Karpas-422 (cell line): Measurements from ENCODE around the gene ODAD3. TPM values are rescaled to one million over a fixed set of nuclear protein-coding genes. Genes with fewer than 3 reads are reported as not detected.
"Not testable (repeated sequence)": the region's sequence is repeated elsewhere in the genome, so short reads cannot be mapped to it uniquely, and the experiment has no call there.

ENCODE experiments used
- DNase-seq: peaks from one replicate; pipeline ENCODE4 v3.0.0-alpha.2; 2015
- H2AFZ ChIP-seq: fragments of 200-600 bp; sonication (generic); 2 replicates; pipeline ENCODE4 v1.6.1; 2014; ENCODE audit warnings: antibody characterized with exemption, low read length, mixed read lengths
- H3K27ac ChIP-seq: fragments of 200-600 bp; sonication (generic); 2 replicates; pipeline ENCODE4 v1.5.1; 2014; ENCODE audit warnings: mild to moderate bottlenecking, low read length, moderate library complexity
- H3K27me3 ChIP-seq: fragments of 200-600 bp; sonication (generic); 2 replicates; pipeline ENCODE4 v1.6.1; 2014; ENCODE audit warnings: low read length, mixed read lengths
- H3K36me3 ChIP-seq: fragments of 200-600 bp; sonication (generic); 2 replicates; pipeline ENCODE4 v1.6.1; 2014; ENCODE audit warnings: low read length, mixed read lengths; ENCODE audit not compliant: insufficient read depth
- H3K4me1 ChIP-seq: fragments of 200-600 bp; sonication (generic); 2 replicates; pipeline ENCODE4 v1.6.1; 2014; ENCODE audit warnings: mild to moderate bottlenecking, low read length, mixed read lengths
- H3K4me2 ChIP-seq: fragments of 200-600 bp; sonication (generic); 2 replicates; pipeline ENCODE4 v1.6.1; 2014; ENCODE audit warnings: low read length, low read depth, mild to moderate bottlenecking; ENCODE audit not compliant: poor library complexity, severe bottlenecking
- H3K4me3 ChIP-seq: fragments of 200-600 bp; sonication (generic); 2 replicates; pipeline ENCODE4 v1.5.1; 2014; ENCODE audit warnings: mild to moderate bottlenecking, antibody characterized with exemption, low read length, mixed read lengths
- H3K79me2 ChIP-seq: fragments of 200-600 bp; sonication (generic); 2 replicates; pipeline ENCODE4 v1.6.1; 2014; ENCODE audit warnings: mild to moderate bottlenecking, low read length, mixed read lengths
- H3K9ac ChIP-seq: fragments of 200-600 bp; sonication (generic); 2 replicates; pipeline ENCODE4 v1.6.0; 2014; ENCODE audit warnings: low read length
- H3K9me2 ChIP-seq: fragments of 200-600 bp; sonication (generic), shearing (Covaris generic); replicated peaks from 2 replicates; pipeline ENCODE4 v1.6.0; 2014; ENCODE audit warnings: mild to moderate bottlenecking, low read length, moderate library complexity; ENCODE audit not compliant: insufficient read depth
- H3K9me3 ChIP-seq: fragments of 300-700, 200-600 bp; sonication (generic); 2 replicates; pipeline ENCODE4 v1.6.1; 2014; ENCODE audit warnings: low read length, mixed read lengths
- H4K20me1 ChIP-seq: fragments of 200-600 bp; sonication (generic); 2 replicates; pipeline ENCODE4 v1.6.1; 2014; ENCODE audit warnings: mild to moderate bottlenecking, antibody characterized with exemption, low read length, low read depth; ENCODE audit not compliant: insufficient read depth
- total RNA-seq: library from RNA; depleted of rRNA; stranded (reverse); fragments of >200 nt; shearing (Covaris generic); gene quantifications from 2 replicates; pipeline ENCODE4 v1.2.3, GENCODE V29; 2014; ENCODE audit warnings: low replicate concordance

Gene ODAD3
- total RNA-seq, 1 experiment from 2014 or later, result not detected

GRCh38 chr19:11435833-11436313 lies 952 bp upstream of the ODAD3 start:
- Histone ChIP-seq H3K9ac (peak overlapping the region; percentile 80), H3K79me2 (peaks cover 20% of the 10 kb centered on the region), H3K27me3 (no peaks in the 10 kb centered on the region), H3K4me3 (peak overlapping the region; percentile 84), H4K20me1 (peaks cover 5% of the 10 kb centered on the region; the same call in 1 of the 2 replicates), H3K27ac (peak overlapping the region; percentile 8; the same call in 1 of the 2 replicates), H3K4me1 (peaks cover 24% of the 10 kb centered on the region), H3K9me3 (no peaks in the 10 kb centered on the region), H2AFZ (peak overlapping the region; percentile 71), H3K9me2 (no peaks in the 10 kb centered on the region), H3K36me3 (peaks cover 14% of the 10 kb centered on the region; the same call in 1 of the 2 replicates), H3K4me2 (peak overlapping the region; percentile 91)
- peak; percentile 62 for DNase-seq

- H3K36me3 ChIP-seq, result peaks cover 10% of the 10 kb centered on the region; the same call in 1 of the 2 replicates
- no peaks in the 10 kb centered on the region for H3K9me3 ChIP-seq
- peak overlapping the region; percentile 78 for H3K9ac ChIP-seq
- DNase-seq, result no peak
- H2AFZ ChIP-seq, result peak overlapping the region; percentile 99
- H3K4me3 ChIP-seq, result peak overlapping the region; percentile 80
- H3K9me2 ChIP-seq, result no peaks in the 10 kb centered on the region
- no peak overlapping the region for H3K27ac ChIP-seq
- peaks cover 24% of the 10 kb centered on the region for H3K4me1 ChIP-seq
- peaks cover 20% of the 10 kb centered on the region for H3K79me2 ChIP-seq
- H4K20me1 ChIP-seq, result peaks cover 5% of the 10 kb centered on the region; the same call in 1 of the 2 replicates
- H3K4me2 ChIP-seq, result peak overlapping the region; percentile 98
- no peaks in the 10 kb centered on the region for H3K27me3 ChIP-seq
Measured at GRCh38 chr19:11434703-11435056, 241 bp downstream of the ODAD3 start.

DNA sequence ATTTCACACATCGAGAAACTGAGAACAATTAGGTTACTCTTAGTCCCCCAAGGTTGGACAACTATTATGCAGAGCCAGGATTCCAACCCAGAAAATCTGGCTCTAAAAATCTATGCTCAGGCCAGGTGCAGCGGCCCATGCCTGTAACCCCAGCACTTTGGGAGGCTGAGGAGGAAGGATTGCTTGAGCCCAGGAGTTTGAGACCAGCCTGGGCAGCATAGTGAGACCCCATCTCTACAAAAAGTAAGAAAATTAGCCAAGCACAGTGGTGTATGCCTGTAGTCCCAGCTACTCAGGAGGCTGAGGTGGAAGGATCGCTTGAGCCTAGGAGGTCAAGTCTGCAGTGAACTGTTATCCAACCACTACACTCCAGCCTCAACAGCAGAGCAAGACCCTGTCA lies 1.4 kb downstream of the ODAD3 start:
- Histone ChIP-seq H3K4me1 (peaks cover 24% of the 10 kb centered on the region), H3K79me2 (peaks cover 20% of the 10 kb centered on the region)
- not testable (repeated sequence) for H3K27me3 ChIP-seq, H4K20me1 ChIP-seq, H3K9ac ChIP-seq, H2AFZ ChIP-seq, H3K9me2 ChIP-seq, H3K4me3 ChIP-seq, H3K9me3 ChIP-seq, H3K36me3 ChIP-seq, H3K27ac ChIP-seq, DNase-seq, H3K4me2 ChIP-seq

- H3K36me3 ChIP-seq, result no peaks in the 10 kb centered on the region
Measured at GRCh38 chr19:11426656-11427055, 8.3 kb downstream of the ODAD3 start.

DNA sequence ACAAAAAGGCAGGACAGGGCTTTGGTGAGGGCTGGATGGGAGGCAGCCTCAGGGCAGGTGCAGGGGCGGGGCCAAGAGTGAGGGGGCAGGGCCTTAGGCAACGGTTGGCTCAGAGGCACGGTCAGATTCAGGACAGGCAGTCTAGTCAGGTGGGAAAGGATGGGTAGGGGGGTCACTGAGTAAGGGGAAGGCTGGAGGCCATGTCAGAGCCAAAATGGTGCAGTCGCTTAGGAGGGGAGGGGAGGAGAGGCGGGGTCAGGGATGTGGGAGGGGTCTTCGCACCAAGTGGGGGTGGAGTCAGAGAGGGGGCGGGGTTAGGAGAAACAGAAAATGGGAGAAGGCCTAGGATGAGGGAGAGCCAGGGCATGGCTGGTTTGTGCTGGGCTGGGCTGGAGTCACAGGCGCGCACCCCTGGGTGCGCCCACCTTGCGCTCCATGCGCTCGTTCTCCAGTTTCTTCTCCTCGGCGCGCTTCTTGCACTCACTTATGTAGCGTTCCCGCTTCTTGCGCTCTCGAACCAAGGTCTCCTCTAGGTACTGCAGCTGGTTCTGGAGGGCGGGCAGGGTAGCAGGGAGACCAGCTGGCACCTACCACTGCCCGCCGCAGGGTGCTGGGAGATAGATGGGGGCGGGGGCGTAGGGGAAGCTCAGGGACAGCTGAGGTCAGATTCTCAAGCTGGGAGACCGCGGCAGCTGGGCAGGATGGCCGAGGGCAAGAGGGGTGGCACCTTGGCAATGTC lies 9.0 kb downstream of the ODAD3 start:
- no peak overlapping the region for H3K9ac ChIP-seq
- H3K4me2 ChIP-seq, result no peak overlapping the region
- H3K36me3 ChIP-seq, result no peaks in the 10 kb centered on the region
- no peak overlapping the region for H3K4me3 ChIP-seq
- peaks cover 19% of the 10 kb centered on the region for H3K4me1 ChIP-seq
- no peaks in the 10 kb centered on the region for H3K9me3 ChIP-seq
- H3K79me2 ChIP-seq, result no peaks in the 10 kb centered on the region
- H2AFZ ChIP-seq, result no peak overlapping the region
- no peaks in the 10 kb centered on the region for H3K9me2 ChIP-seq
- DNase-seq, result no peak
- no peak overlapping the region for H3K27ac ChIP-seq
- no peaks in the 10 kb centered on the region for H3K27me3 ChIP-seq
- H4K20me1 ChIP-seq, result no peaks in the 10 kb centered on the region

More at GRCh38 chr19:11426656-11427055, 8.3 kb downstream of the ODAD3 start:
- Histone ChIP-seq H3K27ac (no peak overlapping the region), H3K4me1 (peaks cover 12% of the 10 kb centered on the region), H3K9ac (no peak overlapping the region), H3K9me2 (no peaks in the 10 kb centered on the region), H3K27me3 (no peaks in the 10 kb centered on the region), H4K20me1 (no peaks in the 10 kb centered on the region), H2AFZ (no peak overlapping the region), H3K4me2 (no peak overlapping the region), H3K9me3 (no peaks in the 10 kb centered on the region), H3K79me2 (no peaks in the 10 kb centered on the region), H3K4me3 (no peak overlapping the region)
- no peak for DNase-seq

- no peak overlapping the region for H2AFZ ChIP-seq
- H3K27me3 ChIP-seq, result no peaks in the 10 kb centered on the region
- H3K36me3 ChIP-seq, result no peaks in the 10 kb centered on the region
- H3K27ac ChIP-seq, result no peak overlapping the region
- H3K9me3 ChIP-seq, result no peaks in the 10 kb centered on the region
- no peaks in the 10 kb centered on the region for H3K9me2 ChIP-seq
- H3K79me2 ChIP-seq, result no peaks in the 10 kb centered on the region
- peaks cover 26% of the 10 kb centered on the region for H3K4me1 ChIP-seq
- no peak overlapping the region for H3K4me2 ChIP-seq
- DNase-seq, result no peak
- H3K9ac ChIP-seq, result no peak overlapping the region
- H4K20me1 ChIP-seq, result no peaks in the 10 kb centered on the region
- H3K4me3 ChIP-seq, result no peak overlapping the region
Measured at GRCh38 chr19:11423791-11424181, 11.1 kb downstream of the ODAD3 start.

GRCh38 chr19:11423164-11423790 lies 11.6 kb downstream of the ODAD3 start:
- Histone ChIP-seq H3K4me3 (no peak overlapping the region), H3K9ac (no peak overlapping the region), H3K9me3 (no peaks in the 10 kb centered on the region), H3K4me1 (peaks cover 26% of the 10 kb centered on the region), H3K27me3 (no peaks in the 10 kb centered on the region), H3K4me2 (peak overlapping the region; percentile 52), H4K20me1 (no peaks in the 10 kb centered on the region), H3K79me2 (no peaks in the 10 kb centered on the region), H3K27ac (no peak overlapping the region), H3K36me3 (no peaks in the 10 kb centered on the region), H3K9me2 (no peaks in the 10 kb centered on the region), H2AFZ (no peak overlapping the region)
- no peak for DNase-seq
